Activated T-cell treated with anti-CD3 and anti-CD28 coated beads, Interleukin-2, amount 50 U/mL, for 48 hours (primary cell): Measurements from ENCODE around the gene CEACAM7.
A peak's percentile ranks its signal among the peaks of the same experiment; 100 is the strongest.
"Not testable (repeated sequence)": the region's sequence is repeated elsewhere in the genome, so short reads cannot be mapped to it uniquely, and the experiment has no call there.

Experiments
- DNase-seq, 2 experiments: peaks; one replicate each; pipeline ENCODE4 v3.0.0-alpha.2; 2020

Gene CEACAM7

DNA sequence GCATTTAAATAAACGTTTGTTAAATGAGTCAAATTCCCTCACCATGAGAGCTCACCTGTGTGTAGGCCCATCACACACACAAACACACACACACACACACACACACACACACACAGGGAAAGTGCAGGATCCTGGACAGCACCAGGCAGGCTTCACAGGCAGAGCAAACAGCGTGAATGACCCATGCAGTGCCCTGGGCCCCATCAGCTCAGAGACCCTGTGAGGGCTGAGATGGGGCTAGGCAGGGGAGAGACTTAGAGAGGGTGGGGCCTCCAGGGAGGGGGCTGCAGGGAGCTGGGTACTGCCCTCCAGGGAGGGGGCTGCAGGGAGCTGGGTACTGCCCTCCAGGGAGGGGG lies 11.9 kb upstream of the CEACAM7 start:
- no peak for DNase-seq

DNA sequence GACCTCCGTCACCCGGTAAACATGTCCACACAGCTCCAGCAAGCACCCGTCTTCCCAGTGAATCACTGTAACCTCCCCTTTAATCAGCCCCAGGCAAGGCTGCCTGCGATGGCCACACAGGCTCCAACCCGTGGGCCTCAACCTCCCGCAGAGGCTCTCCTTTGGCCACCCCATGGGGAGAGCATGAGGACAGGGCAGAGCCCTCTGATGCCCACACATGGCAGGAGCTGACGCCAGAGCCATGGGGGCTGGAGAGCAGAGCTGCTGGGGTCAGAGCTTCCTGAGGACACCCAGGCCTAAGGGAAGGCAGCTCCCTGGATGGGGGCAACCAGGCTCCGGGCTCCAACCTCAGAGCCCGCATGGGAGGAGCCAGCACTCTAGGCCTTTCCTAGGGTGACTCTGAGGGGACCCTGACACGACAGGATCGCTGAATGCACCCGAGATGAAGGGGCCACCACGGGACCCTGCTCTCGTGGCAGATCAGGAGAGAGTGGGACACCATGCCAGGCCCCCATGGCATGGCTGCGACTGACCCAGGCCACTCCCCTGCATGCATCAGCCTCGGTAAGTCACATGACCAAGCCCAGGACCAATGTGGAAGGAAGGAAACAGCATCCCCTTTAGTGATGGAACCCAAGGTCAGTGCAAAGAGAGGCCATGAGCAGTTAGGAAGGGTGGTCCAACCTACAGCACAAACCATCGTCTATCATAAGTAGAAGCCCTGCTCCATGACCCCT lies 11.3 kb upstream of the CEACAM7 start:
- DNase-seq = no peak

DNA sequence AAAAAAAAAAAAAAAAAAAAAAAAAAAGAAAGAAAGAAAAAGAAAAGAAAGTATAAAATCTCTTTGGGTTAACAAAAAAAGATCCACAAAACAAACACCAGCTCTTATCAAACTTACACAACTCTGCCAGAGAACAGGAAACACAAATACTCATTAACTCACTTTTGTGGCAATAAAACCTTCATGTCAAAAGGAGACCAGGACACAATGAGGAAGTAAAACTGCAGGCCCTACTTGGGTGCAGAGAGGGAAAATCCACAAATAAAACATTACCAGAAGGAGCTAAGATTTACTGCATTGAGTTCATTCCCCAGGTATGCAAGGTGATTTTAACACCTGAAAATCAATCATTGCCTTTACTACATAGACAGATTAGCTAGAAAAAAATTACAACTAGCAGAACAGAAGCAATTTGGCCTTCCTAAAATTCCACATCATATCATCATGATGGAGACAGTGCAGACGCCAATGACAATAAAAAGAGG lies 10.7 kb upstream of the CEACAM7 start:
- DNase-seq = no peak

GRCh38 chr19:41697198-41697855 lies 9.3 kb upstream of the CEACAM7 start:
- DNase-seq = no peak

DNA sequence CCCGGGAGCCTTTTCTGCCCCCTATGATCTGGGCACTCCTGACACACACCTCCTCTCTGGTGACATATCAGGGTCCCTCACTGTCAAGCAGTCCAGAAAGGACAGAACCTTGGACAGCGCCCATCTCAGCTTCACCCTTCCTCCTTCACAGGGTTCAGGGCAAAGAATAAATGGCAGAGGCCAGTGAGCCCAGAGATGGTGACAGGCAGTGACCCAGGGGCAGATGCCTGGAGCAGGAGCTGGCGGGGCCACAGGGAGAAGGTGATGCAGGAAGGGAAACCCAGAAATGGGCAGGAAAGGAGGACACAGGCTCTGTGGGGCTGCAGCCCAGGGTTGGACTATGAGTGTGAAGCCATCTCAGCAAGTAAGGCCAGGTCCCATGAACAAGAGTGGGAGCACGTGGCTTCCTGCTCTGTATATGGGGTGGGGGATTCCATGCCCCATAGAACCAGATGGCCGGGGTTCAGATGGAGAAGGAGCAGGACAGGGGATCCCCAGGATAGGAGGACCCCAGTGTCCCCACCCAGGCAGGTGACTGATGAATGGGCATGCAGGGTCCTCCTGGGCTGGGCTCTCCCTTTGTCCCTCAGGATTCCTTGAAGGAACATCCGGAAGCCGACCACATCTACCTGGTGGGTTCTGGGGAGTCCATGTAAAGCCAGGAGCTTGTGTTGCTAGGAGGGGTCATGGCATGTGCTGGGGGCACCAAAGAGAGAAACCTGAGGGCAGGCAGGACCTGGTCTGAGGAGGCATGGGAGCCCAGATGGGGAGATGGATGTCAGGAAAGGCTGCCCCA lies 8.5 kb upstream of the CEACAM7 start:
- no peak for DNase-seq

- no peak for DNase-seq
Measured at GRCh38 chr19:41695745-41696144, 7.7 kb upstream of the CEACAM7 start.

GRCh38 chr19:41694831-41695635 lies 7.0 kb upstream of the CEACAM7 start:
- DNase-seq = no peak

DNA sequence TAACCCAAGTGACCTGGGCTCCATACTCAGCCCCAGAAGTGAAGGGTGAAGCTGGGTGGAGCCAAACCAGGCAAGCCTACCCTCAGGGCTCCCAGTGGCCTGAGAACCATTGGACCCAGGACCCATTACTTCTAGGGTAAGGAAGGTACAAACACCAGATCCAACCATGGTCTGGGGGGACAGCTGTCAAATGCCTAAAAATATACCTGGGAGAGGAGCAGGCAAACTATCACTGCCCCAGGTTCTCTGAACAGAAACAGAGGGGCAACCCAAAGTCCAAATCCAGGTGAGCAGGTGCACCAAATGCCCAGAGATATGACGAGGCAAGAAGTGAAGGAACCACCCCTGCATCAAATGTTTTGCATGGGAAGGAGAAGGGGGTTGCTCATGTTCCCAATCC lies 6.1 kb upstream of the CEACAM7 start:
- DNase-seq = no peak

DNA sequence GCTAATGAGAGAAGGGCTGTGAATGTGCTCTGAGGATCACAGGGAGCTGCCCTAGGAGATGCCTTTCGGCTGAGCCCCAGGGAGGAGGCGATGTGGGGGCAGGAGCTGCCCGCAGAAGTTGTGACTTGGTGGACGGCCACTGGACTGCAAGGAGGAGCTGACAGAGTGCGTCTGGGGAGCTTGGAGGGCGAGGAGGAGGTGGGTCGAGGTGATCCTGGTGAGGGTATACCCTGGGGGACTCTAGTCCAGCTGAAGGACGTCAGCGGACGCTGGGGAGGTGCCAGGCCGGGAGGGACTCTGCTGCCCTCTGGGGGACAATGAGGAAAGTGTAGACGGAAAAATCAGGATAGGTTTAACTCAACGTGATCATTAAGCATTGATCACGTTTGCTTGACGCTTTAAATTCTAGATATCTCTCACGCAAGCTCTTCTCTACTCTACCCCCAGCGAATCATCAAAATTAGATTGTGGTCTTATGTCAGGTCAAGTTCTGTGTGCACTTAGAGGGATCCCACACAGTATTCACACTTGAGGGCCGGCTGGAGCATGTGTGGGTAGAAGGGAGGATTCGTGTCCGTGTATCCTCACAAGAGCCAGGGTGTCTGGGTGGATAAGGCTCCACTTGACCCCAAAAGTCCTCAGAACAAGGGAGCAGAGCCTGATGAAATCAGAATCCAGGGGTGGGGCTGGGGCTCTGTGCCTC lies 3.3 kb upstream of the CEACAM7 start:
- DNase-seq = peak; percentile 43 to 46

GRCh38 chr19:41690801-41691065 lies 2.7 kb upstream of the CEACAM7 start:
- no peak for DNase-seq

GRCh38 chr19:41689993-41690800 lies 2.1 kb upstream of the CEACAM7 start:
- DNase-seq = no peak

DNA sequence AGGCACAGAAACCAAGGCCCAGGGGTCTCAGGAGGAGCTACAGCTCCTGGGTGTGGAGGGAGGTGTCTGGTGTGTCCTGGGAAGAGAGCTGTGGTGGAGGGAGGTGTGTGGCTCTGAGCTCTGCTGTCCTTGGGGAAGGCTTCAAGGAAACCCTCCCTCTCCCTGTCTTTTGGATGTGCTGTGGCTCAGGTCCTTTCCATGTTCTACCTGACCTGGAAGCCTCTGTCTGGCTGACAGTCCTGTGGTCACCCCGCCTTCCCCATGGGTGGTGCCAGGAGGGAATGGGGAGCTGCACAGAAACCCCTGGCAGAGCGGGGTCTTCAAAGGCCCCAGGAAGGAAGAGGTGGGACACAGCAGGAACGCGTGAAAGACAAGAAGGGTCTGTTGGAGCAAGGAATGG lies 617 bp upstream of the CEACAM7 start:
- DNase-seq = no peak

GRCh38 chr19:41687419-41687818 lies 651 bp downstream of the CEACAM7 start:
- DNase-seq = no peak

- DNase-seq = no peak
Measured at GRCh38 chr19:41682437-41682836, 5.6 kb downstream of the CEACAM7 start.

DNA sequence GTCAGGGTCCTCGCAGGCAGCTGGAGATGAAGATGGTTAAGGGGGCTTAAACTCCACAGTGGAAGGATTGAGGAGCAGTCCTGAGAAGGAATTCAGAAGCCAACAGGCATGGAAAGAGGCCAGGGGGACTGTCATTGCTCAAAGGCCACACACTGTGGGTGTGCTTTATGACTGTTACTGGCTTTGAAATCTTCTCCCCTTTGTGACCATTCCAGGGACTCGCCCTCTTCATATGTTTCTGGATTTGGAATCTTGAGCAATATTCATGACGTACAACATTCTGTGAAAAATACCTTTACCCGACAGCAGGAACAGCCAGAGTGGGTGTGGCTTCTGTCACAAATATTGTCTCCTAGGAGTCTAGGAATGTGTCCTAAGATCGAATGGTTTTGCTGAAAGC lies 16.6 kb downstream of the CEACAM7 start:
- DNase-seq = no peak

DNA sequence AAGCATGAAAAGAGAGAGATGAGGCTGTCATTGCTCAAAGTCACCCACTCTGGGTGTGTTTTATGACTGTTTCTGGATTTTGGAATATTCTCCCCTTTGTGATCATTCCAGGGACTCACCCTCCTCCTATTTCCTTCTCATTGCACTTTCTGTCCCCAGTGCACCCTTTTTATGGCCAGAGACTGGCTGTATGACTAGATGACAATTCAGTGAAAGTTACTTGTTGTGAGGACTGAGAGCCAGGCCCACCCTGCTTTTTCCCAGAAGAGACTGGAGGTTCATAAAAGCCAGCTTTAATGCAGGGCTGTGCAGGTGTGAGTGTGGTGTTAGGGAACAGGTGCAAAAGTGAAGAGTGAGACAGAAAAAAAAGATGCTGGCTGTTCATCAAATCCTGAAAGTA lies 17.3 kb downstream of the CEACAM7 start:
- DNase-seq = no peak

- no peak for DNase-seq
Measured at GRCh38 chr19:41668315-41668714, 19.8 kb downstream of the CEACAM7 start.

DNA sequence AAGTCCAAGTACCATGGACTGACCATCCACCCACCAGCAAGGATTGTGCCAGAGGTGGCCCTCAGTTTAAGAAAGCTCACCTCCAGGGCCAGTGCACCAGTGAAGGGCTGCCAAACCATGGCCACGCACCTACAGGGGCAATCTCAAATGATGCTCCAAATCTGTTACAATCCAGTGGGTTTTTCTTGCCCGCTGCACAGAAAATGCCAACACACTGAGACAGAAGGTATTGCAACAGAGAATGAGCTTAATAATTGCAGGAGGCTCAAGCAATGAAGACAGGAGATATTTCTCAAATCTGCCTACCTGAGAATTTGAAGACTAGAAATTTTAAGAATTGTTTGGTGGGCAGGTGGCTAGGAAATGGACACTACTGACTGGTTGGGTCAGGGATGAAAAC lies 22.0 kb downstream of the CEACAM7 start:
- DNase-seq = no peak

DNA sequence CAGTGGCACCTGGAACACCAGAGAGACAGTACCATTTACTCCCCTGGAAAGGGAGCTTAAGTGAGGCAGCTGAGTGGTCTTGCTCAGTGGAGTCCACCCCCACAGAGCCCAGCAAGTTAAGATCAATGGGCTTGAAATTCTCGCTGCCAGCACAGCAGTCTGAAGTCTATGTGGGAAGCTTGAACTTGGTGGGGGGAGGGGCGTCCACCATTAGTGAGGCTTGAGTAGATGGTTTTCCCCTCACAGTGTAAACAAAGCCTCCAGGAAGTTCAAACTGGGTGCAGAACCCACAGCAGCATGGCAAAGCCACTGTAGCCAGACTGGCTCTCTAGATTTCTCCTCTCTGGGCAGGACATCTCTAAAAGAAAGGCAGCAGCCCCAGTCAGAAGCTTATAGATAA lies 30.9 kb downstream of the CEACAM7 start:
- DNase-seq = no peak

DNA sequence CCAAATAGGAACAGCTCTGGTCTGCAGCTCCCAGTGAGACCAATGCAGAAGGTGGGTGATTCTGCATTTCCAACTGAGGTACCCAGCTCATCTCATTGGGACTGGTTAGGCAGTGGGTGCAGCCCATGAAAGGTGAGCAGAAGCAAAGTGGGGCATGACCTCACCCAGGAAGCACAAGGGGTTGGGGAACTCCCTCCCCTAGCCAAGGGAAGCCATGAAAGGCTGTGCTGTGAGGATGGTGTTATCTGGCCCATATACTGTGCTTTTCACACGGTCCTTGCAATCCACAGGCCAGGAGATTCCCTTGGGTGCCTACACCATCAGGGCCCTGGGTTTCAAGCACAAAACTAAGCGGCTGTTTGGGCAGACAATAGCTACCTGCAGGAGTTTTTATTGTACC lies 31.3 kb downstream of the CEACAM7 start:
- DNase-seq = not testable (repeated sequence)

GRCh38 chr19:41652250-41652649 lies 35.8 kb downstream of the CEACAM7 start:
- no peak for DNase-seq

DNA sequence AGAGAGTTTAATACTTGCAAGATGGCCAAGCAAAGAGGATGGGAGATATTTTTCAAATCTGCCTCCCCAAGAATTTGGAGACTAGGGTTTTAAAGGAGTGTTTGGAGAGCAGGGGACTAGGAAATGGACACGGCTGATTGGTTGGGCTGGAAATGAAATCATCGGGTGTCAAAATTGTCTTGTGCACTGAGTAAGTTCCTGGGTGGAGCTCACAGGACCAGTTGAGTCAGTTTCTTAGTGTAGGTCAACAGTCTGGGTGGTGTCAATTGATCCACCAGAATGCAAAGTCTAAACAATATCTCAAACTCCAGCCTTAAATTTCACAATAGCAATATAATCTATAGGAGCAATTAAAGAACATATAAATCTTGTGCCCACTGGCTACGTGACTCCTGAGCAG lies 38.2 kb downstream of the CEACAM7 start:
- DNase-seq = no peak
